Activated CD8-positive, alpha-beta T cell treated with anti-CD3 and anti-CD28 coated beads for 36 hours (primary cell): Measurements from ENCODE around the gene STARD7. TPM values are rescaled to one million over a fixed set of nuclear protein-coding genes. Genes with fewer than 3 reads are reported as not detected.

Source experiments
- ATAC-seq: fragments of 200-7000 bp; cut with Tn5 transposase; one replicate; pipeline ENCODE4 v1.10.0; 2021; ENCODE audit warnings: mild to moderate bottlenecking, moderate library complexity
- CTCF ChIA-PET: fragments of 350-600 bp; sonication (Branson Sonifier 250); formaldehyde crosslinking; loops from one replicate; lab custom pipeline; 2021; ENCODE audit warnings: antibody characterized with exemption; lab: Charles Lee
- POLR2A ChIA-PET: fragments of 350-600 bp; sonication (Branson Sonifier 250); formaldehyde crosslinking; loops from one replicate; lab custom pipeline; 2021; ENCODE audit warnings: antibody characterized with exemption; lab: Charles Lee
- DNase-seq: peaks from one replicate; pipeline ENCODE4 v3.0.0-alpha.2; 2020
- H3K27ac Mint-ChIP-seq: one replicate; pipeline ENCODE4 v1.8.0; 2021; ENCODE audit warnings: mild to moderate bottlenecking, mixed read lengths
- H3K27me3 Mint-ChIP-seq: one replicate; pipeline ENCODE4 v1.8.0; 2021; ENCODE audit warnings: mixed read lengths
- H3K36me3 Mint-ChIP-seq: one replicate; pipeline ENCODE4 v1.8.0; 2021; ENCODE audit warnings: low read depth, mixed read lengths
- H3K4me1 Mint-ChIP-seq: one replicate; pipeline ENCODE4 v1.8.0; 2021; ENCODE audit warnings: low read depth, mixed read lengths
- H3K4me3 Mint-ChIP-seq: one replicate; pipeline ENCODE4 v1.8.0; 2021; ENCODE audit warnings: mild to moderate bottlenecking, moderate library complexity, mixed read lengths
- H3K9me3 Mint-ChIP-seq: one replicate; pipeline ENCODE4 v1.8.0; 2021; ENCODE audit warnings: mixed read lengths
- CTCF ChIP-seq: fragments of 200-600 bp; IDR thresholded peaks from one replicate; pipeline ENCODE4 v1.8.0; 2022; ENCODE audit warnings: antibody characterized with exemption, mild to moderate bottlenecking
- intact Hi-C: fragments of 100-400 bp; cut with micrococcal nuclease; formaldehyde crosslinking; loops from one replicate; pipeline ENCODE4 v1.10.0; 2022
- total RNA-seq, 2 experiments: library from RNA; stranded (reverse); gene quantifications; one replicate each; pipeline ENCODE4 v1.2.3, GENCODE V29; 2021

The STARD7 gene
- total RNA-seq, 2 experiments from 2014 or later: 145 to 149 TPM

DNA sequence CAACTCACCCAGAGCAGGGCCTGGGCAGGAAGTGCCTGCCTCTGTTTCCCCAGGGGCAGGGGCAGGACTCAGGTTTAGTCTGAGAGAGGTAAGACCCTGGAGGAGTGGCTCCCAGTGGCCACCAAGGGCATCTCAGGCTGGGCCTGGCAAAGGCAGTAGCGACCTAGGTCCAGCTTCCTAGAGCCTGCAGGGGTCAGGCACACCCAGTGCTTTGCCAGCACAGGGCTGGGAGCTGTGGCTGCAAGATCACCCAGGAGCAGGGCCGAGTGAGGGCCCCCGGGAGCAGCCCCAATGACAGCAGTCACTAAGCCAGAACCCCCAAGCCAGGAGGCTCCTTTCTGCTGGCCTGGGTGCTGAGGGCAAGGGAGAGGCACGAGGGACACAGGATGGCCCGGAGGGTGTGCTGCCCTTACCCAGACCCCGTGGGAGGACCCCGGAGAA, 54.6 kb downstream of the STARD7 start:
- Mint-ChIP-seq H3K4me3 (no peak overlapping the region), H3K27me3 (no peaks in the 10 kb centered on the region), H3K9me3 (no peaks in the 10 kb centered on the region), H3K36me3 (no peaks in the 10 kb centered on the region), H3K27ac (no peak overlapping the region), H3K4me1 (peaks cover 96% of the 10 kb centered on the region)
- ATAC-seq (no peak), DNase-seq (no peak)
- TF ChIP-seq CTCF: no peak
- CTCF ChIA-PET: interaction anchor here (1.7 kb wide), 1 partner anchor 20 kb away, joined by 9 read pairs; no protein-coding TSS in a partner anchor
- POLR2A ChIA-PET: interaction anchor here (5.6 to 22.2 kb wide), 2 partner anchors 10 to 12 kb away, joined by 36 to 690 read pairs; partner anchors contain the start of genes ASTL and DUSP2
- intact Hi-C loops: no loop called here

GRCh38 chr2:96153291-96153713, 55.3 kb downstream of the STARD7 start:
- DNase-seq (no peak), ATAC-seq (no peak)
- ChIA-PET POLR2A (interaction anchor here (0.8 to 22.2 kb wide), 3 partner anchors 10 to 21 kb away, joined by 3 to 690 read pairs (median 36); partner anchors contain the start of genes ASTL and DUSP2), CTCF (interaction anchor here (1.7 kb wide), 1 partner anchor 21 kb away, joined by 9 read pairs; no protein-coding TSS in a partner anchor)
- Mint-ChIP-seq H3K36me3 (no peaks in the 10 kb centered on the region), H3K27ac (no peak overlapping the region), H3K4me3 (no peak overlapping the region), H3K27me3 (no peaks in the 10 kb centered on the region), H3K4me1 (peaks cover 95% of the 10 kb centered on the region), H3K9me3 (no peaks in the 10 kb centered on the region)
- intact Hi-C loops: no loop called here
- no peak for TF ChIP-seq CTCF

DNA sequence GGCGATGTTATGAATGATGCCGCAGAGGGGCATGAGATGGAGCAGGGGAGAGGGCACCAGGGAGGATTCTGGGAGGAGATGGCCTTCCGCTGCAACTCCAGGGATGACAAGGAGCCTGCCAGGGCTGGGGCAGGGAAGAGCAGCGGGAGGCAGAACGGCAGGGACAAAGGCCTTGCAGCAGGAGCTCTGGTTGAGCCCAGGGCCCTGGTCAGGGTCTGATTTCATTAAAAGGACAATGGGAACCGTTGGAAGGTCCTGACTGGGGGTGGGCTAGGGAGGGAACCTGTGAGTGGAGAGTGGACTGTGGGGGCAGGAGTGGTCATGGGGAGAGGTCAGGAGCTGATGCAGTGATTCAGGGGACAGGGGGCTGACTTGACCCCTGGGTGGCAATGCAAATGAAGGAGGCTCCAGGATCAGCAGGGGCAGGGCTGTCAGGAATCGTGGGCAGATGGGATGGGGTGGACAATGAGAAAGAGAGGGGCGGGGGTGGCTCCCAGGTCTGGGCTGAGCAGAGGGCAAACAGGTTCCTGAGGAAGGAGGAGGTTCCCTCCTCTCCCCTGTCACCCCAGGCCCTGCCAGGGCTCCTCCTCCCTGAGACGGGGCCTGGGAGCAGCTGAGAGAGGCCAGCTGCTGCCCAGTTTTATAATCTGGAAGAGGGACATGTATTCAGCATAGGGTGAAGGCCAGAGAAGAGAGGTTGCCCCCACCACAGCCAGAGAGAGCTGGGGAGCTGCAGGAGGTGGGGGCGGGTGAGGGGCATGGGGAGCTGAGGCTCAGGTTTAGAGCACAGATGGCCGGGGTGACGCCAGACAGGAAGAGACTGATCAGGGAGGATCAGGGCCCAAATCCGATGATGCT, 56.1 kb downstream of the STARD7 start:
- peak overlapping the region; percentile 48 for H3K27ac Mint-ChIP-seq

GRCh38 chr2:96151595-96152303, 56.9 kb downstream of the STARD7 start:
- no peaks in the 10 kb centered on the region for H3K27me3 Mint-ChIP-seq
- H3K4me1 Mint-ChIP-seq: peaks cover 94% of the 10 kb centered on the region
- CTCF ChIA-PET: interaction anchor here (0.7 to 3.9 kb wide), 5 partner anchors 9 to 22 kb away, joined by 3 to 24 read pairs (median 3); partner anchors contain the start of gene ASTL
- no peak for TF ChIP-seq CTCF
- no peaks in the 10 kb centered on the region for H3K36me3 Mint-ChIP-seq
- no peak for ATAC-seq
- no peak for DNase-seq
- POLR2A ChIA-PET: interaction anchor here (2.7 to 22.2 kb wide), 3 partner anchors 10 to 57 kb away, joined by 11 to 690 read pairs (median 36); partner anchors contain the start of genes ASTL, DUSP2 and STARD7
- intact Hi-C loops: no loop called here
- H3K27ac Mint-ChIP-seq: peak overlapping the region; percentile 48
- no peaks in the 10 kb centered on the region for H3K9me3 Mint-ChIP-seq
- no peak overlapping the region for H3K4me3 Mint-ChIP-seq

More for the DNA sequence above, 56.1 kb downstream of the STARD7 start:
- intact Hi-C loops: no loop called here
- DNase-seq (no peak), ATAC-seq (no peak)
- ChIA-PET POLR2A (interaction anchor here (0.8 to 22.2 kb wide), 4 partner anchors 11 to 56 kb away, joined by 3 to 690 read pairs (median 24); partner anchors contain the start of genes ASTL, DUSP2 and STARD7), CTCF (interaction anchor here (0.7 to 3.9 kb wide), 5 partner anchors 8 to 21 kb away, joined by 3 to 24 read pairs (median 3); partner anchors contain the start of gene ASTL)
- Mint-ChIP-seq H3K4me3 (no peak overlapping the region), H3K4me1 (peaks cover 94% of the 10 kb centered on the region), H3K27me3 (no peaks in the 10 kb centered on the region), H3K9me3 (no peaks in the 10 kb centered on the region), H3K36me3 (no peaks in the 10 kb centered on the region)
- no peak for TF ChIP-seq CTCF
